Measurements from ENCODE around the gene SERPINA3. TPM values are rescaled to one million over a fixed set of nuclear protein-coding genes. Genes with fewer than 3 reads are reported as not detected.

Gene SERPINA3
- total RNA-seq, 2 experiments from 2014 or later: not detected

GRCh38 chr14:94617988-94618822 is 6.0 kb downstream of the SERPINA3 start:
- ChIA-PET CTCF (no interaction called here), POLR2A (no interaction called here)
- H3K4me3 Mint-ChIP-seq: no peak overlapping the region
- DNase-seq (no peak), ATAC-seq (no peak)
- no peaks in the 10 kb centered on the region for H3K27me3 Mint-ChIP-seq (ENCODE audit: low read depth)
- peaks cover 12% of the 10 kb centered on the region for H3K9me3 Mint-ChIP-seq (ENCODE audit: insufficient read depth)
- no peaks in the 10 kb centered on the region for H3K36me3 Mint-ChIP-seq (ENCODE audit: low read depth)
- no peaks in the 10 kb centered on the region for H3K4me1 Mint-ChIP-seq (ENCODE audit: low read depth)
- no peak overlapping the region for H3K27ac Mint-ChIP-seq

GRCh38 chr14:94619297-94619696 is 7.1 kb downstream of the SERPINA3 start:
- CTCF ChIA-PET: no interaction called here
- no peak for DNase-seq
- POLR2A ChIA-PET: no interaction called here
- Mint-ChIP-seq H3K4me3 (no peak overlapping the region), H3K4me1 (ENCODE audit: low read depth) (no peaks in the 10 kb centered on the region), H3K36me3 (ENCODE audit: low read depth) (no peaks in the 10 kb centered on the region), H3K9me3 (ENCODE audit: insufficient read depth) (peaks cover 12% of the 10 kb centered on the region), H3K27me3 (ENCODE audit: low read depth) (no peaks in the 10 kb centered on the region), H3K27ac (no peak overlapping the region)
- ATAC-seq: no peak

GRCh38 chr14:94620597-94620996 is 8.4 kb downstream of the SERPINA3 start:
- Mint-ChIP-seq H3K4me3 (no peak overlapping the region), H3K27ac (no peak overlapping the region), H3K9me3 (ENCODE audit: insufficient read depth) (peaks cover 12% of the 10 kb centered on the region), H3K36me3 (ENCODE audit: low read depth) (no peaks in the 10 kb centered on the region), H3K4me1 (ENCODE audit: low read depth) (no peaks in the 10 kb centered on the region), H3K27me3 (ENCODE audit: low read depth) (no peaks in the 10 kb centered on the region)
- DNase-seq (no peak), ATAC-seq (no peak)
- ChIA-PET CTCF (no interaction called here), POLR2A (no interaction called here)

- no peak for ATAC-seq
- Mint-ChIP-seq H3K4me1 (ENCODE audit: low read depth) (no peaks in the 10 kb centered on the region), H3K27me3 (ENCODE audit: low read depth) (no peaks in the 10 kb centered on the region), H3K9me3 (ENCODE audit: insufficient read depth) (peaks cover 12% of the 10 kb centered on the region), H3K27ac (no peak overlapping the region), H3K36me3 (ENCODE audit: low read depth) (no peaks in the 10 kb centered on the region), H3K4me3 (no peak overlapping the region)
- no peak for DNase-seq
- CTCF ChIA-PET: no interaction called here
- POLR2A ChIA-PET: interaction anchor here (0.6 kb wide), 1 partner anchor 53 kb away, joined by 3 read pairs; no protein-coding TSS in a partner anchor
These were observed 9.4 kb downstream of the SERPINA3 start for GRCh38 chr14:94621358-94622134.

- H3K27ac Mint-ChIP-seq: no peak overlapping the region
- H3K36me3 Mint-ChIP-seq (ENCODE audit: low read depth): no peaks in the 10 kb centered on the region
- DNase-seq (no peak), ATAC-seq (no peak)
- CTCF ChIA-PET: no interaction called here
- no peaks in the 10 kb centered on the region for H3K4me1 Mint-ChIP-seq (ENCODE audit: low read depth)
- H3K4me3 Mint-ChIP-seq: no peak overlapping the region
- no peaks in the 10 kb centered on the region for H3K27me3 Mint-ChIP-seq (ENCODE audit: low read depth)
- H3K9me3 Mint-ChIP-seq (ENCODE audit: insufficient read depth): peaks cover 9% of the 10 kb centered on the region
- POLR2A ChIA-PET: no interaction called here
These were observed 10.6 kb downstream of the SERPINA3 start for GRCh38 chr14:94622653-94623421.

GRCh38 chr14:94623422-94623809 is 11.2 kb downstream of the SERPINA3 start:
- no peak overlapping the region for H3K4me3 Mint-ChIP-seq

GRCh38 chr14:94623856-94624499 is 11.8 kb downstream of the SERPINA3 start:
- POLR2A ChIA-PET: no interaction called here
- DNase-seq (no peak), ATAC-seq (no peak)
- Mint-ChIP-seq H3K36me3 (ENCODE audit: low read depth) (no peaks in the 10 kb centered on the region), H3K27me3 (ENCODE audit: low read depth) (peaks cover under 1% of the 10 kb centered on the region), H3K4me1 (ENCODE audit: low read depth) (no peaks in the 10 kb centered on the region), H3K9me3 (ENCODE audit: insufficient read depth) (peaks cover 2% of the 10 kb centered on the region), H3K4me3 (no peak overlapping the region), H3K27ac (no peak overlapping the region)
- CTCF ChIA-PET: no interaction called here

More at GRCh38 chr14:94623422-94623809, 11.2 kb downstream of the SERPINA3 start:
- Mint-ChIP-seq H3K9me3 (ENCODE audit: insufficient read depth) (peaks cover 7% of the 10 kb centered on the region), H3K27me3 (ENCODE audit: low read depth) (no peaks in the 10 kb centered on the region), H3K36me3 (ENCODE audit: low read depth) (no peaks in the 10 kb centered on the region), H3K27ac (no peak overlapping the region), H3K4me1 (ENCODE audit: low read depth) (no peaks in the 10 kb centered on the region)
- CTCF ChIA-PET: no interaction called here
- DNase-seq (no peak), ATAC-seq (no peak)
- POLR2A ChIA-PET: no interaction called here

GRCh38 chr14:94624537-94625352 is 12.6 kb downstream of the SERPINA3 start:
- H3K36me3 Mint-ChIP-seq (ENCODE audit: low read depth): no peaks in the 10 kb centered on the region
- H3K9me3 Mint-ChIP-seq (ENCODE audit: insufficient read depth): no peaks in the 10 kb centered on the region
- peaks cover 4% of the 10 kb centered on the region for H3K27me3 Mint-ChIP-seq (ENCODE audit: low read depth)
- CTCF ChIA-PET: no interaction called here
- no peaks in the 10 kb centered on the region for H3K4me1 Mint-ChIP-seq (ENCODE audit: low read depth)
- no peak overlapping the region for H3K27ac Mint-ChIP-seq
- H3K4me3 Mint-ChIP-seq: no peak overlapping the region
- no peak for DNase-seq
- POLR2A ChIA-PET: no interaction called here
- ATAC-seq: no peak

- H3K9me3 Mint-ChIP-seq (ENCODE audit: insufficient read depth): no peaks in the 10 kb centered on the region
- no peak for DNase-seq
- no peak for ATAC-seq
- no peaks in the 10 kb centered on the region for H3K4me1 Mint-ChIP-seq (ENCODE audit: low read depth)
- H3K27me3 Mint-ChIP-seq (ENCODE audit: low read depth): peaks cover 4% of the 10 kb centered on the region
- H3K27ac Mint-ChIP-seq: no peak overlapping the region
- ChIA-PET POLR2A (no interaction called here), CTCF (no interaction called here)
- H3K36me3 Mint-ChIP-seq (ENCODE audit: low read depth): no peaks in the 10 kb centered on the region
- H3K4me3 Mint-ChIP-seq: no peak overlapping the region
These were observed 13.1 kb downstream of the SERPINA3 start for GRCh38 chr14:94625353-94625635.

- Mint-ChIP-seq H3K4me1 (ENCODE audit: low read depth) (no peaks in the 10 kb centered on the region), H3K36me3 (ENCODE audit: low read depth) (no peaks in the 10 kb centered on the region), H3K27ac (no peak overlapping the region), H3K4me3 (no peak overlapping the region), H3K9me3 (ENCODE audit: insufficient read depth) (no peaks in the 10 kb centered on the region), H3K27me3 (ENCODE audit: low read depth) (peaks cover 4% of the 10 kb centered on the region)
- DNase-seq (no peak), ATAC-seq (no peak)
- CTCF ChIA-PET: no interaction called here
- POLR2A ChIA-PET: no interaction called here
These were observed 16.4 kb downstream of the SERPINA3 start for GRCh38 chr14:94628578-94628977.

GRCh38 chr14:94630396-94630795 is 18.2 kb downstream of the SERPINA3 start:
- CTCF ChIA-PET: no interaction called here
- no peak overlapping the region for H3K27ac Mint-ChIP-seq
- H3K36me3 Mint-ChIP-seq (ENCODE audit: low read depth): no peaks in the 10 kb centered on the region
- H3K9me3 Mint-ChIP-seq (ENCODE audit: insufficient read depth): no peaks in the 10 kb centered on the region
- H3K27me3 Mint-ChIP-seq (ENCODE audit: low read depth): peaks cover 4% of the 10 kb centered on the region
- H3K4me1 Mint-ChIP-seq (ENCODE audit: low read depth): no peaks in the 10 kb centered on the region
- POLR2A ChIA-PET: no interaction called here
- ATAC-seq (no peak), DNase-seq (no peak)
- H3K4me3 Mint-ChIP-seq: no peak overlapping the region
